Astrocyte (in vitro differentiated cells and primary cell): Measurements from ENCODE around the gene ANKLE2. TPM values are rescaled to one million over a fixed set of nuclear protein-coding genes. Genes with fewer than 3 reads are reported as not detected.

Experiments used
- DNase-seq: peaks from one replicate; pipeline ENCODE4 v3.0.0-alpha.2; 2010; ENCODE audit warnings: low read depth
- FAIRE-seq: peaks from 2 replicates; lab custom pipeline; 2011; peaks lifted over from hg19 to GRCh38; lab: Jason Lieb, UNC
- H2AFZ ChIP-seq: 2 replicates; pipeline ENCODE4 v1.6.0; 2012; ENCODE audit warnings: low read depth, low read length, inconsistent platforms
- H3K27ac ChIP-seq: 2 replicates; pipeline ENCODE4 v1.5.1; 2011; ENCODE audit warnings: low read depth, low read length, inconsistent platforms
- H3K27me3 ChIP-seq: 2 replicates; pipeline ENCODE4 v1.6.0; 2011; ENCODE audit warnings: low read length, inconsistent platforms; ENCODE audit not compliant: insufficient read depth
- H3K36me3 ChIP-seq: 2 replicates; pipeline ENCODE4 v1.5.1; 2011; ENCODE audit warnings: low read length, inconsistent platforms; ENCODE audit not compliant: insufficient read depth
- H3K4me1 ChIP-seq: 2 replicates; pipeline ENCODE4 v1.5.1; 2011; ENCODE audit warnings: low read length, inconsistent platforms; ENCODE audit not compliant: insufficient read depth
- H3K4me2 ChIP-seq: 2 replicates; pipeline ENCODE4 v1.6.0; 2012; ENCODE audit warnings: low read length, inconsistent platforms
- H3K4me3 ChIP-seq: 2 replicates; pipeline ENCODE4 v1.5.1; 2011; ENCODE audit warnings: low read depth, mild to moderate bottlenecking, low read length, inconsistent platforms; ENCODE audit not compliant: insufficient read depth
- H3K79me2 ChIP-seq: 2 replicates; pipeline ENCODE4 v1.6.0; 2012; ENCODE audit warnings: mild to moderate bottlenecking, low read length, inconsistent platforms; ENCODE audit not compliant: insufficient read depth
- H3K9ac ChIP-seq: 2 replicates; pipeline ENCODE4 v1.6.0; 2012; ENCODE audit warnings: mild to moderate bottlenecking, low read length, inconsistent platforms
- H3K9me3 ChIP-seq: 2 replicates; pipeline ENCODE4 v1.5.1; 2012; ENCODE audit warnings: low read depth, mild to moderate bottlenecking, low read length, inconsistent platforms; ENCODE audit not compliant: insufficient read depth
- H4K20me1 ChIP-seq: 2 replicates; pipeline ENCODE4 v1.6.0; 2012; ENCODE audit warnings: low read length, inconsistent platforms; ENCODE audit not compliant: insufficient read depth
- H3K27ac Mint-ChIP-seq: one replicate; pipeline ENCODE4 v1.8.0; 2021; ENCODE audit warnings: mild to moderate bottlenecking, mixed read lengths; ENCODE audit not compliant: unreplicated experiment
- H3K27me3 Mint-ChIP-seq: one replicate; pipeline ENCODE4 v1.8.0; 2021; ENCODE audit warnings: low read depth, mixed read lengths; ENCODE audit not compliant: unreplicated experiment
- H3K36me3 Mint-ChIP-seq: one replicate; pipeline ENCODE4 v1.8.0; 2021; ENCODE audit warnings: low read depth, mixed read lengths; ENCODE audit not compliant: unreplicated experiment
- H3K4me1 Mint-ChIP-seq: one replicate; pipeline ENCODE4 v1.8.0; 2021; ENCODE audit warnings: low read depth, mixed read lengths; ENCODE audit not compliant: unreplicated experiment
- H3K4me3 Mint-ChIP-seq: one replicate; pipeline ENCODE4 v1.8.0; 2021; ENCODE audit warnings: mild to moderate bottlenecking, moderate library complexity, mixed read lengths; ENCODE audit not compliant: unreplicated experiment
- H3K9me3 Mint-ChIP-seq: one replicate; pipeline ENCODE4 v1.8.0; 2021; ENCODE audit warnings: mild to moderate bottlenecking, mixed read lengths; ENCODE audit not compliant: unreplicated experiment
- EZH2 ChIP-seq: IDR thresholded peaks from 2 replicates; pipeline ENCODE4 v1.6.1; 2012; ENCODE audit warnings: mild to moderate bottlenecking, low read length, inconsistent platforms; ENCODE audit not compliant: insufficient read depth
- total RNA-seq: library from RNA; stranded (reverse); gene quantifications from 2 replicates; pipeline ENCODE4 v1.2.1, GENCODE V29; 2021
- TF ChIP-seq, protein P1 (sequence below): IDR thresholded peaks from 2 replicates; pipeline ENCODE4 v1.5.1; 2011; ENCODE audit warnings: low read depth, mild to moderate bottlenecking, inconsistent platforms, low read length, moderate library complexity; ENCODE audit not compliant: insufficient read depth

The ANKLE2 gene
- total RNA-seq, 1 donor from 2014 or later: 140 TPM

GRCh38 chr12:132729541-132730320 lies 31.9 kb downstream of the ANKLE2 start:
- FAIRE-seq: no peak
- Histone ChIP-seq H3K79me2 (peaks cover 42% of the 10 kb centered on the region), H4K20me1 (peaks cover 88% of the 10 kb centered on the region), H3K36me3 (peaks cover 59% of the 10 kb centered on the region), H3K27ac (no peak overlapping the region), H3K4me1 (no peaks in the 10 kb centered on the region), H3K9ac (no peak overlapping the region), H3K9me3 (no peaks in the 10 kb centered on the region), H3K27me3 (no peaks in the 10 kb centered on the region), H2AFZ (no peak overlapping the region), H3K4me2 (no peak overlapping the region), H3K4me3 (no peak overlapping the region)
- Mint-ChIP-seq H3K4me1 (no peaks in the 10 kb centered on the region), H3K4me3 (no peak overlapping the region), H3K27me3 (no peaks in the 10 kb centered on the region), H3K36me3 (peaks cover 36% of the 10 kb centered on the region), H3K27ac (peak overlapping the region; percentile 66), H3K9me3 (no peaks in the 10 kb centered on the region)
- TF ChIP-seq, protein P1, sequence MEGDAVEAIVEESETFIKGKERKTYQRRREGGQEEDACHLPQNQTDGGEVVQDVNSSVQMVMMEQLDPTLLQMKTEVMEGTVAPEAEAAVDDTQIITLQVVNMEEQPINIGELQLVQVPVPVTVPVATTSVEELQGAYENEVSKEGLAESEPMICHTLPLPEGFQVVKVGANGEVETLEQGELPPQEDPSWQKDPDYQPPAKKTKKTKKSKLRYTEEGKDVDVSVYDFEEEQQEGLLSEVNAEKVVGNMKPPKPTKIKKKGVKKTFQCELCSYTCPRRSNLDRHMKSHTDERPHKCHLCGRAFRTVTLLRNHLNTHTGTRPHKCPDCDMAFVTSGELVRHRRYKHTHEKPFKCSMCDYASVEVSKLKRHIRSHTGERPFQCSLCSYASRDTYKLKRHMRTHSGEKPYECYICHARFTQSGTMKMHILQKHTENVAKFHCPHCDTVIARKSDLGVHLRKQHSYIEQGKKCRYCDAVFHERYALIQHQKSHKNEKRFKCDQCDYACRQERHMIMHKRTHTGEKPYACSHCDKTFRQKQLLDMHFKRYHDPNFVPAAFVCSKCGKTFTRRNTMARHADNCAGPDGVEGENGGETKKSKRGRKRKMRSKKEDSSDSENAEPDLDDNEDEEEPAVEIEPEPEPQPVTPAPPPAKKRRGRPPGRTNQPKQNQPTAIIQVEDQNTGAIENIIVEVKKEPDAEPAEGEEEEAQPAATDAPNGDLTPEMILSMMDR: no peak
- TF ChIP-seq EZH2: no peak
- DNase-seq: no peak

DNA sequence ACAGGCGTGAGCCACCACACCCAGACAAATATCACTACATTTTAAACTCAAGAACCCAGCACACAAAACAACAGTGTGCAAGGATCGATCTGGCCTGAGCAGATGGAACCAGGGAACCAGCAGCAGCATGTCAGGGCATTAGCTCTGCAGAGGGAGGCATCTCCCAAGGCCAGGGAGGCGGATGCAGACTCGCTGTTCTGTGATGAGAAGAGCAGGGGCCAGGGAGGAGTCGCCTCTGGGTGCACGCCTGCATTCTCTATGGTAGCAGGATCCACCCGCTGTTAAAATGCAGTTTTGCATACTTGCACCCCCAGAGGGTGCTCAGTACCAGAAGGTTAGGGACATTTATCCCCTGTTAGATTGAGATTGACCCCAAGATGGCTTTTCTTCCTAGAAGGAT lies 33.1 kb downstream of the ANKLE2 start:
- Mint-ChIP-seq H3K9me3 (no peaks in the 10 kb centered on the region), H3K4me1 (peaks cover 3% of the 10 kb centered on the region), H3K4me3 (no peak overlapping the region), H3K36me3 (peaks cover 36% of the 10 kb centered on the region), H3K27ac (no peak overlapping the region), H3K27me3 (no peaks in the 10 kb centered on the region)
- no peak overlapping the region for H3K4me3 ChIP-seq
- FAIRE-seq (no peak), DNase-seq (no peak)
- H3K9me3 ChIP-seq: no peaks in the 10 kb centered on the region
- peaks cover 55% of the 10 kb centered on the region for H3K36me3 ChIP-seq
- H3K9ac ChIP-seq: no peak overlapping the region
- TF ChIP-seq EZH2: no peak
- TF ChIP-seq, protein P1: no peak
- H3K27ac ChIP-seq: no peak overlapping the region
- no peak overlapping the region for H2AFZ ChIP-seq
- peaks cover 88% of the 10 kb centered on the region for H4K20me1 ChIP-seq
- peaks cover 8% of the 10 kb centered on the region for H3K4me1 ChIP-seq
- H3K79me2 ChIP-seq: peaks cover 48% of the 10 kb centered on the region
- no peaks in the 10 kb centered on the region for H3K27me3 ChIP-seq
- H3K4me2 ChIP-seq: no peak overlapping the region
